Measurements from ENCODE around the gene CSTF3. TPM values are rescaled to one million over a fixed set of nuclear protein-coding genes. Genes with fewer than 3 reads are reported as not detected.

Gene CSTF3
- total RNA-seq, 1 donor from 2014 or later, result 47.5 TPM

DNA sequence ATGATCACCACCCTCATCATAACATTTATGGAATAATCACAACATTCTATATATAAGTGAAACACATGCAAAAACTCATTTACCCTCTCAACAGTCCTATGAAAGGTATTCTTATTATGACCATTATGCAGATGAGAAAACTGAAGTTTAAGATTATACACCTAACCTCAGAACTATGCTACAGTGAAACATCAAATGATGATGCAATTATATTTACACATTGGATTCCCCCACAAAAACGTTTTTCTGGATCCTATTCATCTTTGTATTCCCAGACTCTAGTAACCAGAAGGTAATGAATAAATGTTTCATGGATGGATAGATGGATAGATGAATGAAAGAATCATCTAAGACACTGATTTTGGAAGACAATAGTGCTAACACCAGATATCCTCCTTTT lies 67.1 kb downstream of the CSTF3 start:
- no peaks in the 10 kb centered on the region for H3K9me3 ChIP-seq (ENCODE audit: insufficient read depth, low read depth, low read length)
- no peak overlapping the region for H3K4me3 ChIP-seq (ENCODE audit: insufficient read depth, low read depth, low read length)
- no peak overlapping the region for H3K27ac Mint-ChIP-seq (ENCODE audit: unreplicated experiment)
- H3K27ac ChIP-seq (ENCODE audit: low read depth, low read length), result no peak overlapping the region
- H2AFZ ChIP-seq (ENCODE audit: low read depth, low read length), result no peak overlapping the region
- H3K4me1 Mint-ChIP-seq (ENCODE audit: low read depth, unreplicated experiment), result peaks cover 7% of the 10 kb centered on the region
- no peak for FAIRE-seq
- H3K4me1 ChIP-seq (ENCODE audit: insufficient read depth, low read length), result no peaks in the 10 kb centered on the region
- no peaks in the 10 kb centered on the region for H3K9me3 Mint-ChIP-seq (ENCODE audit: unreplicated experiment)
- H3K27me3 Mint-ChIP-seq (ENCODE audit: low read depth, unreplicated experiment), result no peaks in the 10 kb centered on the region
- no peak for TF ChIP-seq EZH2 (IDR thresholded peaks at IDR 0.05; ENCODE audit: insufficient read depth, low read length)
- TF ChIP-seq, protein P1, sequence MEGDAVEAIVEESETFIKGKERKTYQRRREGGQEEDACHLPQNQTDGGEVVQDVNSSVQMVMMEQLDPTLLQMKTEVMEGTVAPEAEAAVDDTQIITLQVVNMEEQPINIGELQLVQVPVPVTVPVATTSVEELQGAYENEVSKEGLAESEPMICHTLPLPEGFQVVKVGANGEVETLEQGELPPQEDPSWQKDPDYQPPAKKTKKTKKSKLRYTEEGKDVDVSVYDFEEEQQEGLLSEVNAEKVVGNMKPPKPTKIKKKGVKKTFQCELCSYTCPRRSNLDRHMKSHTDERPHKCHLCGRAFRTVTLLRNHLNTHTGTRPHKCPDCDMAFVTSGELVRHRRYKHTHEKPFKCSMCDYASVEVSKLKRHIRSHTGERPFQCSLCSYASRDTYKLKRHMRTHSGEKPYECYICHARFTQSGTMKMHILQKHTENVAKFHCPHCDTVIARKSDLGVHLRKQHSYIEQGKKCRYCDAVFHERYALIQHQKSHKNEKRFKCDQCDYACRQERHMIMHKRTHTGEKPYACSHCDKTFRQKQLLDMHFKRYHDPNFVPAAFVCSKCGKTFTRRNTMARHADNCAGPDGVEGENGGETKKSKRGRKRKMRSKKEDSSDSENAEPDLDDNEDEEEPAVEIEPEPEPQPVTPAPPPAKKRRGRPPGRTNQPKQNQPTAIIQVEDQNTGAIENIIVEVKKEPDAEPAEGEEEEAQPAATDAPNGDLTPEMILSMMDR (IDR thresholded peaks at IDR 0.05; ENCODE audit: insufficient read depth, low read depth, low read length), result no peak
- no peak overlapping the region for H3K9ac ChIP-seq (ENCODE audit: low read length)
- peaks cover 27% of the 10 kb centered on the region for H3K36me3 ChIP-seq (ENCODE audit: insufficient read depth, low read length)
- H4K20me1 ChIP-seq (ENCODE audit: insufficient read depth, low read length), result no peaks in the 10 kb centered on the region
- H3K4me3 Mint-ChIP-seq (ENCODE audit: unreplicated experiment), result no peak overlapping the region
- H3K4me2 ChIP-seq (ENCODE audit: low read length), result no peak overlapping the region
- no peaks in the 10 kb centered on the region for H3K79me2 ChIP-seq (ENCODE audit: insufficient read depth, low read length)
- DNase-seq (ENCODE audit: low read depth), result no peak
- no peaks in the 10 kb centered on the region for H3K27me3 ChIP-seq (ENCODE audit: insufficient read depth, low read length)
- H3K36me3 Mint-ChIP-seq (ENCODE audit: low read depth, unreplicated experiment), result peaks cover 4% of the 10 kb centered on the region

DNA sequence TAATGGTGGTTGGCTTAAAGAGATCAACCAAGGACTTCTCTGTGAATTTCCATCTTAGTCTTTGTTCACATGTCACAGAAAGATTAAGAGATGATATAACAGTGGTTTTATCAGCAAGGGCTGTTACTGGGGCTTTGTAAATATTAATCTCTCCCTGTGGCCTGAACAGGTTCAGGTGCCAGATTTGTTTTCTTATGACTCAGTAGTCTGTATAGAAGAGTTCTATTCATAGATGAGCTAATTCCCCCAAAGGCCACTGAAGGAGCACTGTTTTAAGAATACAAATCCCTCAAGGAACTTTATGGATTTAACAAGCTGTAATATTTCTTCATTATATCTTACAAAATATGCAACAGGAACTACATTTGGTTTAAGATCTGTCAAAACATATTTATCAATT lies 71.5 kb downstream of the CSTF3 start:
- Mint-ChIP-seq H3K27me3 (ENCODE audit: low read depth, unreplicated experiment) (no peaks in the 10 kb centered on the region), H3K9me3 (ENCODE audit: unreplicated experiment) (no peaks in the 10 kb centered on the region), H3K4me1 (ENCODE audit: low read depth, unreplicated experiment) (peaks cover 12% of the 10 kb centered on the region), H3K27ac (ENCODE audit: unreplicated experiment) (no peak overlapping the region), H3K36me3 (ENCODE audit: low read depth, unreplicated experiment) (peaks cover 12% of the 10 kb centered on the region), H3K4me3 (ENCODE audit: unreplicated experiment) (no peak overlapping the region)
- TF ChIP-seq, protein P1 (IDR thresholded peaks at IDR 0.05; ENCODE audit: insufficient read depth, low read depth, low read length), result peak; percentile 19
- no peak for TF ChIP-seq EZH2 (IDR thresholded peaks at IDR 0.05; ENCODE audit: insufficient read depth, low read length)
- Histone ChIP-seq H4K20me1 (ENCODE audit: insufficient read depth, low read length) (no peaks in the 10 kb centered on the region), H3K27me3 (ENCODE audit: insufficient read depth, low read length) (no peaks in the 10 kb centered on the region), H3K36me3 (ENCODE audit: insufficient read depth, low read length) (peaks cover 25% of the 10 kb centered on the region), H3K9ac (ENCODE audit: low read length) (no peak overlapping the region), H3K4me1 (ENCODE audit: insufficient read depth, low read length) (no peaks in the 10 kb centered on the region), H3K27ac (ENCODE audit: low read depth, low read length) (no peak overlapping the region), H3K4me3 (ENCODE audit: insufficient read depth, low read depth, low read length) (no peak overlapping the region), H2AFZ (ENCODE audit: low read depth, low read length) (no peak overlapping the region), H3K79me2 (ENCODE audit: insufficient read depth, low read length) (no peaks in the 10 kb centered on the region), H3K4me2 (ENCODE audit: low read length) (no peak overlapping the region), H3K9me3 (ENCODE audit: insufficient read depth, low read depth, low read length) (no peaks in the 10 kb centered on the region)
- DNase-seq (ENCODE audit: low read depth) (peak; percentile 63), FAIRE-seq (no peak)

DNA sequence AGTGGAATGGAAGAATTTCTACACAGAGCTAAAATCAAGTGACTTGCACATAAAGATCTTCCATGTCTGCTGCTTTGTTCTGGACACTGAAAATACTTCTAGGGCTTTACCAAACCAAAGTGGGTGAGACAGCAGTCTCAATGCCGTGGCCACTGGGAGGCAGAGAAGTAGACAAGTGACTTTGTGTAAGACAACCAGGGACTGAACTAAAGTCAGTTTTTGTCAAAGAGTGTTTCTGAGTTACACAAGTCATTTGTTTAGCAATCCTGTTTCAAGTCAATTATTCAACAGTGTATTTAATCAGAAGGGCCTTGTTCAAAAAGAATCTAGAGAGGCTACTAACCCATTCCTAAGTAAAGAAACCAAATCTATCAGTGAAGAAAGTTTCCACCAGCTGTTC lies 75.3 kb downstream of the CSTF3 start:
- Histone ChIP-seq H3K9ac (ENCODE audit: low read length) (no peak overlapping the region), H3K27ac (ENCODE audit: low read depth, low read length) (no peak overlapping the region), H4K20me1 (ENCODE audit: insufficient read depth, low read length) (no peaks in the 10 kb centered on the region), H3K27me3 (ENCODE audit: insufficient read depth, low read length) (no peaks in the 10 kb centered on the region), H3K4me2 (ENCODE audit: low read length) (no peak overlapping the region), H3K9me3 (ENCODE audit: insufficient read depth, low read depth, low read length) (no peaks in the 10 kb centered on the region), H3K4me3 (ENCODE audit: insufficient read depth, low read depth, low read length) (no peak overlapping the region), H3K4me1 (ENCODE audit: insufficient read depth, low read length) (no peaks in the 10 kb centered on the region), H3K36me3 (ENCODE audit: insufficient read depth, low read length) (peaks cover 28% of the 10 kb centered on the region), H2AFZ (ENCODE audit: low read depth, low read length) (no peak overlapping the region), H3K79me2 (ENCODE audit: insufficient read depth, low read length) (no peaks in the 10 kb centered on the region)
- peaks cover 13% of the 10 kb centered on the region for H3K4me1 Mint-ChIP-seq (ENCODE audit: low read depth, unreplicated experiment)
- H3K27me3 Mint-ChIP-seq (ENCODE audit: low read depth, unreplicated experiment), result no peaks in the 10 kb centered on the region
- H3K9me3 Mint-ChIP-seq (ENCODE audit: unreplicated experiment), result no peaks in the 10 kb centered on the region
- H3K36me3 Mint-ChIP-seq (ENCODE audit: low read depth, unreplicated experiment), result peaks cover 13% of the 10 kb centered on the region
- H3K27ac Mint-ChIP-seq (ENCODE audit: unreplicated experiment), result no peak overlapping the region
- no peak for FAIRE-seq
- TF ChIP-seq EZH2 (IDR thresholded peaks at IDR 0.05; ENCODE audit: insufficient read depth, low read length), result no peak
- TF ChIP-seq, protein P1 (IDR thresholded peaks at IDR 0.05; ENCODE audit: insufficient read depth, low read depth, low read length), result no peak
- no peak overlapping the region for H3K4me3 Mint-ChIP-seq (ENCODE audit: unreplicated experiment)
- no peak for DNase-seq (ENCODE audit: low read depth)
